Left hindlimb (tissue), 1 donor: ENCODE results near the gene VSIG2.
"Not testable (repeated sequence)": the region's sequence is repeated elsewhere in the genome, so short reads cannot be mapped to it uniquely, and the experiment has no call there.

Experiments
- DNase-seq: peaks from one replicate; pipeline ENCODE4 v3.0.0-alpha.2; 2018

The VSIG2 gene

GRCh38 chr11:124751741-124752470 lies at the start of gene VSIG2:
Gene VSIG2 (minus strand): TSS chr11:124752255. CDS start chr11:124752137, 118 bp downstream.
- no peak for DNase-seq

- DNase-seq = no peak
Observed at GRCh38 chr11:124801014-124801413, 49.0 kb upstream of the VSIG2 start.

GRCh38 chr11:124800226-124800929 lies 48.3 kb upstream of the VSIG2 start, which contains the start of gene MSANTD2:
Gene MSANTD2 (minus strand): TSS chr11:124800406. CDS start chr11:124800380, 26 bp downstream.
- DNase-seq = peak; percentile 94

GRCh38 chr11:124799348-124800225 lies 47.5 kb upstream of the VSIG2 start:
- peak; percentile 57 for DNase-seq

GRCh38 chr11:124798991-124799347 lies 46.9 kb upstream of the VSIG2 start:
- DNase-seq = peak; percentile 57

- no peak for DNase-seq
Observed at GRCh38 chr11:124796312-124796711, 44.3 kb upstream of the VSIG2 start.

- DNase-seq = no peak
Observed at GRCh38 chr11:124793466-124794278, 41.6 kb upstream of the VSIG2 start.

GRCh38 chr11:124791626-124792341 lies 39.7 kb upstream of the VSIG2 start:
- no peak for DNase-seq

GRCh38 chr11:124788521-124788920 lies 36.5 kb upstream of the VSIG2 start:
- no peak for DNase-seq

GRCh38 chr11:124784051-124784450 lies 32.0 kb upstream of the VSIG2 start:
- no peak for DNase-seq

GRCh38 chr11:124783002-124783401 lies 30.9 kb upstream of the VSIG2 start:
- DNase-seq = no peak

- DNase-seq = no peak
Observed at GRCh38 chr11:124779568-124779967, 27.5 kb upstream of the VSIG2 start.

- DNase-seq = no peak
Observed at GRCh38 chr11:124778281-124778680, 26.2 kb upstream of the VSIG2 start.

GRCh38 chr11:124776865-124777645 lies 25.0 kb upstream of the VSIG2 start:
- DNase-seq = no peak

GRCh38 chr11:124770959-124771358 lies 18.9 kb upstream of the VSIG2 start:
- DNase-seq = not testable (repeated sequence)

- DNase-seq = no peak
Observed at GRCh38 chr11:124769806-124770774, 18.0 kb upstream of the VSIG2 start.

GRCh38 chr11:124768914-124769313 lies 16.9 kb upstream of the VSIG2 start:
- no peak for DNase-seq

- no peak for DNase-seq
Observed at GRCh38 chr11:124766156-124766555, 14.1 kb upstream of the VSIG2 start.

- peak; percentile 88 for DNase-seq
Observed at GRCh38 chr11:124763156-124763947, 11.3 kb upstream of the VSIG2 start.
